LNCAP (cell line): ENCODE results near the gene GTF2H4.

Source experiments
- CTCF ChIP-seq: fragments of 450-650 bp; IDR thresholded peaks from 2 replicates; pipeline ENCODE4 v1.5.1; 2017; ENCODE audit warnings: mild to moderate bottlenecking

The GTF2H4 gene

GRCh38 chr6:30886897-30887255, 21.1 kb upstream of the GTF2H4 start:
- no peak for TF ChIP-seq CTCF

GRCh38 chr6:30887901-30888815, 19.8 kb upstream of the GTF2H4 start:
- TF ChIP-seq CTCF: no peak

- TF ChIP-seq CTCF: no peak
Measured at GRCh38 chr6:30888816-30889495, 19.1 kb upstream of the GTF2H4 start.

GRCh38 chr6:30889496-30889885, 18.5 kb upstream of the GTF2H4 start:
- TF ChIP-seq CTCF: no peak

- TF ChIP-seq CTCF: no peak
Measured at GRCh38 chr6:30889921-30890645, 17.9 kb upstream of the GTF2H4 start.

GRCh38 chr6:30890646-30891449, 17.2 kb upstream of the GTF2H4 start:
- no peak for TF ChIP-seq CTCF

- no peak for TF ChIP-seq CTCF
Measured at GRCh38 chr6:30891450-30891723, 16.6 kb upstream of the GTF2H4 start.
